Stimulated activated CD4-positive, alpha-beta T cell treated with anti-CD3 and anti-CD28 coated beads, Interleukin-2, amount 100 ng/mL, for 4 hours (primary cell): ENCODE results near the gene PRR5.

ENCODE experiments used
- DNase-seq: peaks from one replicate; pipeline ENCODE4 v3.0.0-alpha.2; 2020; ENCODE audit warnings: low read depth

Gene PRR5

GRCh38 chr22:44758344-44758973 is 56.5 kb downstream of the PRR5 start:
- no peak for DNase-seq

DNA sequence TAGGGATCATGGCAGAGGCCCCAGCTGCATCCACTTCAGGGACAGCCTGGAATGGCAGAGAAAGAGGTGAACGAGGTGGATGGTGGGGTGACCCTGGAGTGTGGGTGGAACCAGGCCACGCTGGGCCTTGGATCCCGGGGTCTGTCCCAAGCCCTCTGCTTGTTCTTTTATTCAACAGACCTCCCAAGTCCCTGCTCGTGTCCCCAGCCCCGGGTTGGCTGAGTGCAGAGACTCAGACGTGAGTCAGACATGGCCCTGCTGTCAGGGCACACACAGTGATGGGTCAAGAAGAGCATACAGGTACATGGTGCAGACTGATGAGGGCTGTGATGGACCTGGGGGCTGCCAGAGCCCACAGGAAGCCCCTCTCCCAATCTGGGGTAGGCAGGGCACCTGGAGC is 57.0 kb downstream of the PRR5 start:
- DNase-seq: no peak

- no peak for DNase-seq
These were observed 57.7 kb downstream of the PRR5 start for GRCh38 chr22:44759430-44760310.

DNA sequence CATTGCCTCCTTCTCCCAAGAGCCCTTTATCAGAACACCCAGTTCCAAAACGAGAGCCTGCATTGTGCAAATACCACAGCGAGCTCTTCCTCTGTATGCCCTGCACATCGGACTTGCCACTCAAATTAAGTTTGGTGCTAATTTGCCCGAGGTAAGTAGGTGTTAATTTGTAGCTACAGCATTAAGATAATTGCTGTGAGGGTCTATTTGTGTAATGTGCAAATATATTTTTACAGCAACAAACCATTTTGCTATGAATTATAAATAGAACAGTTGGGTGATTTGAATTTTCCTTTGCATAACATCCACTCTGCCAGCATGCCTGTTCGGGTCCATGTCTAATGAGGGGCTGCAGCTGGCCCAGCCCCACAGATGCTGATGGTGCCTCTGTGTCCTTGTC is 58.5 kb downstream of the PRR5 start:
- no peak for DNase-seq

- DNase-seq: no peak
These were observed 59.0 kb downstream of the PRR5 start for GRCh38 chr22:44761025-44761424.

DNA sequence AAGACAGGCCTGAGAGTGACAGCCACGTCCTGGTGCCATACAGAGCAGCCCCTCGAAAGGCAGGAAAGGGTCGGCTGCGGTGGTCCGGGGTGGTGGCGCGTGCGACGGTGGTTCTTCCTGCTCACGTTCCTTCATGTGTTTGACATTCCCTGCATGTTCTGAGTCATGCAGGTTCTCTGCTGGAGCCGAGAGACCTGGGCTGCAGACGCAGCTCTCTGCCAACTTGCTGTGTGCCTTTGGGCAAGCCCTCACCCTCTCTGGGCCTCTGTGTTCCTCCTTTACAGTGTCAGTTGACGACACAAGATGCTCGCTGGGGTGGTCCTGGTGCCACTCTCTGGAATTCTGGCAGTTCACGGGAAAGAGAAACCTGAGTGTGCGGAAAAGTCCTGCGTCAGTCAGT is 62.4 kb downstream of the PRR5 start:
- DNase-seq: no peak

DNA sequence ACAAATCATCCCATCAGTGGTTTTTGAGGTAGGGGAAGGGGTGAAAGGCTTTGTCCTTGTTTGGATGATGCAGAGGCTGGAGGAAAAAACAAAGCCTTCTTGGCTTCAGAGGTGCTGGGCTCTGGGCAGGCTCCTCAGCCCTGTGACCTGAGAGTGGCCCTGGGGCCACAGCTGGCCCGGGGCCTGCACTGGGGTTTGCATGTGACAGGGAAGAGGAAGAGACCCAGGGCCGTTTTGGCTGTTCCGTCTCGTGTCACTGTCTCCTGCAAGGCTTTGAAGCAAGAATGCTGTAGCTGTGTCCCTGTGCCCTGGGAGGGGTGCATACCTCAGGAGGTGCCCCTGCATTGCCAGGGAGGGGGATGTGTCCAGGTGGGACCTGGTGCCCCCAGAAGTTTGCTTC is 63.0 kb downstream of the PRR5 start:
- DNase-seq: no peak

GRCh38 chr22:44765571-44766285 is 63.7 kb downstream of the PRR5 start:
- no peak for DNase-seq

GRCh38 chr22:44773082-44773481 is 71.1 kb downstream of the PRR5 start:
- no peak for DNase-seq

DNA sequence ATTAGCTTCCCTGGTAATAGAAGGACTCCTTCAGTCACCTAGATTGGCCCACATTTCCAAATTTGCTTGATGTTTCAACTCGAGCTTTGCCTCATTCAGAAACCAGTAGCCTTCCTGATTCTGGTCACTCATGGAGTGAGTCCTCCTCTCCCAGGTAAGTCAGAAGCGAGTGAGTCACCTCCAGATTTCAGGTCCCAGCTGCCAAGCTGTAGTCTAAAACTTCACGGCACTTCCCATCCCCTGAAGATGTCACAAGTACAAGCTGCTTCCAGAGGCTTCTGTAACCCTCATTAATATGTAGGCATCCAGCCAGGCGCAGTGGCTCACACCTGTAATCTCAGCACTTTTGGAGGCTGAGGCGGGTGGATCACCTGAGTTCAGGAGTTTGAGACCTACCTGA is 73.9 kb downstream of the PRR5 start:
- no peak for DNase-seq

DNA sequence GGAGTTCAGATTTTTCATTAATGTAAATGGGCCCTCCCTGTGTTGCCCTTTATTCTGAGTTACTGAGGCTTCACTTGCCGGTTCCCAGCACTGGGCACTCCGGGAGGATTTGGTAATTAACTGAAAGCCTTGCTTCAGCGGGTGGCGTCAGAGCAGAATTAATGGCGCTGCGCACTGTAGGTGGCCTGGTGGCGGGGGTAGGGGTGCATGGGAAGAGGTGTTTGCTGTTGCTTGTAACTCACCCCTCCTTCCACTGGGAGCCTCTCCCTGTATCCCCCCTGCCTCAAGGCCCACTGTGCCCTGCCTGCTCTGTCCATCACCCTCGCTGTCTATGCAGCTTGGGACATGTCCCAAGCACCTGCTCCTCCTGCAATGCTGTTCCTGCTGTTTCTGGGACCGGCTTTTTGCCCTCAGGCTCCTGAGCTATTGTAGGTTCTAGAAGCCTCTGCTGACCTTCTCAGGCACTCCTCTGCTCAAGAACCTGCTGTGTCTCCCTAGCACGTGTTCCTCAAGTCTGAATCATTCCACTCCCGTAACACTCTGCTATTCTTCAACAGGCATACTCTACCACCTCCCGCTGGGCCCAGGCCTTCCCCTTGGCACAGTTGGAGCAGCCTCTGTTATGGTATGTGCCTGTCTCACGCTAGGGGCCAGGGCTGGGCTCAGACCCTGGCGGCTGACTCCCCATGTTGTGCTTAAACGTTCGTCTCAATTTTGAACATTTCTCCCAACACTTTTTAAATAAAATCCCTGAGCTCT is 74.8 kb downstream of the PRR5 start:
- DNase-seq: no peak

GRCh38 chr22:44777364-44777755 is 75.4 kb downstream of the PRR5 start:
- DNase-seq: no peak

GRCh38 chr22:44780876-44781449 is 79.0 kb downstream of the PRR5 start:
- no peak for DNase-seq

- no peak for DNase-seq
These were observed 80.5 kb downstream of the PRR5 start for GRCh38 chr22:44782363-44782963.

DNA sequence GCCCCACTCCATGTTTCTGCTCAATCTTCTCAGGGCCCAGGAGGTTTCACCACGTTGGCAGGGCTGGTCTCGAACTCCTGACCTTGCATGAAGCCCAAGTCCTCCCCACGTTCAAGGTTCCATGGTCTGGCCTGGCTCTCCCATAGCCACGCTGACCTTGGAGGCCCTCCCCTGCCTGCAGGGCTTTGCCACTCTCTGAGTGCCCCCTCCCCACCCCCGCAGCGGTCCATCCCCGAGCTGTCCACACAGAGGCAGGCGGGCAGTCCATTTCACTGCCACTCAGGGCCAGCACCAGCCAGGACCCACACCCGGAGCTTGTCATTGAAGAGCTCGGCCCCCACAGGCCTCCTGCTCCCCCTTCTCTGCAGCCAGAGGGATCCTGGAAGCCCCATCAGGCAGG is 81.1 kb downstream of the PRR5 start:
- DNase-seq: no peak

DNA sequence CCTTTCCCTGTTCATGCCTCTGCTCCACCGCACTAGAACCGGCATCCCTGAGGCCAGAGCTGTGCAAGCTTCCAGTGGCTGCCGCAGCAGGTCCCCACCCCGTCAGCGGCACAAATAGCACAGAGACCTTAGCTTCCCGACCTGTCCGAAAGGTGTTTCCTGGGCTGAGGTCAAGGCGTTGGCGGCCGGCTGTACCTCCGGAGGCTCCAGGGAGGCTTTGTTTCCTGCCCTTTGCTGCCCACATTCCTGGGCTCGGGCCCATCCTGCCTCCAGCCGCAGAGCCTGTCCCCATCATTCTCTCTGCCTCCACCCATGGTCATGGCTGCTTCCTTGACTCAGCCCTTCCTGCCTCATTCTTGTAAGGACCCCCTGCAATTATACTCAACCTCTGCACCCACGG is 81.6 kb downstream of the PRR5 start:
- DNase-seq: no peak

DNA sequence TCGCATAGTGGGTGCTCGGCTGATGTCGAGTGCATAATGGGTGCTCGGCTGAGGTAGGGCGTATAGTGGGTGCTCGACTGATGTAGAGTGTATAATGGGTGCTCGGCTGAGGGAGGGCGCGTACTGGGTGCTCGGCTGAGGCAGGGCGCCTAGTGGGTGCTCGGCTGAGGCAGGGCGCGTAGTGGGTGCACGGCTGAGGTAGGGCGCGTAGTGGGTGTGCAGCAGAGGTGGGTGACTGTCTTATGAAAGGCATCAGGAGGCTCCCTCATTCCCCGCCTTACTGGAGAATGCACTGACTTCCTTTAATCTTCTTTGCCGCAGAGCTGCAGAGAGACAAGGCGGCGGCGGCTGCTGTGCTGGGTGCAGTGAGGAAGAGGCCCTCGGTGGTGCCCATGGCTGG is 84.1 kb downstream of the PRR5 start:
- no peak for DNase-seq

DNA sequence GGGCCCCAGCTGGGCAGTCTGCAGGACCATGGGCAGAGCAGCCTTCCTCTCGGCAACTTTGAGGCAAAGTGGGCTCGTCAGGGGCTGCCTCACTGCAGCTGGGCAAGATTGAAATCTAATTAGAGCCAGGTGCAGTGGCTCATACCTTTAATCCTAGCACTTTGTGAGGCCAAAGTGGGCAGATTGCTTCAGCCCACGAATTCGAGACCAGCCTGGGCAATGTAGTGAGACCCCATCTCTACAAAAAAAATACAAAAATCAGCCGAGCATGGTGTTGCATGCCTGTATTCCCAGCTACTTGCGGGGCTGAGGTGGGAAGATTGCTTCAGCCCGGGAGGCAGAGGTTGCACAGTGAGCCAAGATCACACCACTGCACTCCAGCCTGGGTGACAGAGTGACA is 84.6 kb downstream of the PRR5 start:
- DNase-seq: no peak
